B cell (primary cell): ENCODE results near the gene ARHGEF4. TPM values are rescaled to one million over a fixed set of nuclear protein-coding genes. Genes with fewer than 3 reads are reported as not detected.

ENCODE experiments used
- ATAC-seq: fragments of 200-7000 bp; cut with Tn5 transposase; one replicate; pipeline ENCODE4 v1.10.0; 2021; ENCODE audit warnings: low read depth, mild to moderate bottlenecking, moderate number of reproducible peaks, moderate library complexity
- CTCF ChIA-PET: fragments of 350-600 bp; sonication (Branson Sonifier 250); formaldehyde crosslinking; loops from one replicate; lab custom pipeline; 2021; ENCODE audit warnings: antibody characterized with exemption, inconsistent platforms; lab: Charles Lee
- POLR2A ChIA-PET: fragments of 350-600 bp; sonication (Branson Sonifier 250); formaldehyde crosslinking; loops from one replicate; lab custom pipeline; 2021; ENCODE audit warnings: antibody characterized with exemption; lab: Charles Lee
- DNase-seq: peaks from one replicate; pipeline ENCODE4 v3.0.0; 2013
- H2AFZ ChIP-seq: 2 replicates; pipeline ENCODE4 v1.6.1; 2012; ENCODE audit warnings: mild to moderate bottlenecking, low read depth, low read length; ENCODE audit not compliant: insufficient read depth, poor library complexity, severe bottlenecking
- H3K27ac ChIP-seq, 2 donors: 1 replicate in 1 of 2; 2 replicates in 1 of 2; pipeline ENCODE4 v1.5.1; 2012 to 2013; ENCODE audit warnings: low read length in 2 of 2, mild to moderate bottlenecking in 2 of 2, moderate library complexity in 1 of 2
- H3K27me3 ChIP-seq, 4 experiments: fragments of 200-600 bp in 1 of 4; sonication (generic) in 1 of 4; replicated peaks in 1 of 4; 1 replicate in 2 of 4; 2 replicates in 2 of 4; pipeline versions ENCODE4 v1.6.1 to v1.7.0; 2013 to 2016; ENCODE audit warnings: low read length in 3 of 4, mild to moderate bottlenecking in 2 of 4, mixed read lengths in 1 of 4, moderate library complexity in 1 of 4; ENCODE audit not compliant: insufficient read depth in 4 of 4, control insufficient read depth in 3 of 4; ENCODE audit errors: control extremely low read depth in 1 of 4
- H3K36me3 ChIP-seq, 2 experiments: replicated peaks in 1 of 2; 1 replicate in 1 of 2; 2 replicates in 1 of 2; pipeline versions ENCODE4 v1.6.1 to v1.7.1; 2013; ENCODE audit warnings: low read length in 1 of 2; ENCODE audit not compliant: insufficient read depth in 2 of 2, control insufficient read depth in 1 of 2; ENCODE audit errors: control extremely low read depth in 1 of 2, extremely low read depth in 1 of 2
- H3K4me1 ChIP-seq, 2 donors: fragments of 200-600 bp in 1 of 2; sonication (generic) in 1 of 2; 1 replicate in 1 of 2; 2 replicates in 1 of 2; pipeline versions ENCODE4 v1.5.1 to v1.6.1; 2013 to 2017; ENCODE audit warnings: low read length in 2 of 2; ENCODE audit not compliant: control insufficient read depth in 2 of 2, insufficient read depth in 2 of 2
- H3K4me2 ChIP-seq: replicated peaks from 2 replicates; pipeline ENCODE3; 2012; ENCODE audit warnings: mild to moderate bottlenecking, low read depth, low read length; ENCODE audit not compliant: poor library complexity, severe bottlenecking
- H3K4me3 ChIP-seq, 5 experiments: fragments of 200-600 bp in 1 of 5; sonication (generic) in 1 of 5; 1 replicate in 3 of 5; 2 replicates in 2 of 5; pipeline versions ENCODE4 v1.5.1 to v1.7.0; 2011 to 2016; ENCODE audit warnings: low read length in 4 of 5, mild to moderate bottlenecking in 4 of 5, low read depth in 2 of 5, control low read depth in 1 of 5, moderate library complexity in 1 of 5; ENCODE audit not compliant: insufficient read depth in 1 of 5; ENCODE audit errors: control extremely low read depth in 1 of 5, extremely low read depth in 1 of 5
- H3K79me2 ChIP-seq: fragments of 200-600 bp; sonication (generic); one replicate; pipeline ENCODE4 v1.6.0; 2016; ENCODE audit warnings: low read length; ENCODE audit not compliant: control insufficient read depth, insufficient read depth
- H3K9ac ChIP-seq: fragments of 200-600 bp; sonication (generic); 2 replicates; pipeline ENCODE4 v1.6.1; 2017; ENCODE audit warnings: mild to moderate bottlenecking, low read length, moderate library complexity
- H3K9me3 ChIP-seq, 3 donors: one replicate each; pipeline versions ENCODE4 v1.6.1 to v1.7.1; 2013; ENCODE audit warnings: low read length in 2 of 3; ENCODE audit not compliant: control insufficient read depth in 2 of 3, insufficient read depth in 1 of 3; ENCODE audit errors: control extremely low read depth in 1 of 3
- H4K20me1 ChIP-seq: 2 replicates; pipeline ENCODE4 v1.6.0; 2012; ENCODE audit warnings: mild to moderate bottlenecking, low read length; ENCODE audit not compliant: insufficient read depth, control insufficient read depth, poor library complexity, severe bottlenecking
- H3K27ac Mint-ChIP-seq: one replicate; pipeline ENCODE4 v1.8.0; 2021; ENCODE audit warnings: mixed read lengths
- H3K27me3 Mint-ChIP-seq: one replicate; pipeline ENCODE4 v1.8.0; 2021; ENCODE audit warnings: mixed read lengths
- H3K4me1 Mint-ChIP-seq: one replicate; pipeline ENCODE4 v1.8.0; 2021; ENCODE audit warnings: mixed read lengths
- H3K4me3 Mint-ChIP-seq: one replicate; pipeline ENCODE4 v1.8.0; 2021; ENCODE audit warnings: mixed read lengths
- H3K9me3 Mint-ChIP-seq: one replicate; pipeline ENCODE4 v1.8.0; 2022; ENCODE audit warnings: mixed read lengths; ENCODE audit not compliant: insufficient read depth
- EZH2 ChIP-seq: IDR thresholded peaks from 2 replicates; pipeline ENCODE4 v1.6.1; 2012; ENCODE audit warnings: borderline replicate concordance, low read depth, mild to moderate bottlenecking, moderate library complexity, low read length; ENCODE audit not compliant: insufficient read depth, poor library complexity, severe bottlenecking
- WGBS: methylation state at CpG from one replicate; pipeline ENCODE4 v1.1.5; 2013; ENCODE audit warnings: missing lambda C conversion rate; ENCODE audit not compliant: insufficient coverage; 5-methylcytosine and 5-hydroxymethylcytosine counted together
- intact Hi-C: fragments of 100-400 bp; cut with micrococcal nuclease; formaldehyde crosslinking; loops from one replicate; pipeline ENCODE4 v1.10.0; 2022
- polyA plus RNA-seq: library from polyadenylated mRNA; depleted of rRNA; stranded (reverse); fragments of >200 nt; gene quantifications from 2 replicates; pipeline ENCODE4 v1.2.3, GENCODE V29; 2012
- total RNA-seq, 2 donors: library from RNA; stranded (reverse); fragments of 120-200 nt in 1 of 2; gene quantifications; 1 replicate in 1 of 2; 2 replicates in 1 of 2; pipeline versions ENCODE4 v1.2.3 to v1.2.4, GENCODE V29; 2013 to 2022
- TF ChIP-seq, protein P1 (sequence below): fragments of 200-600 bp; IDR thresholded peaks from one replicate; pipeline ENCODE4 v1.8.0; 2022; ENCODE audit warnings: antibody characterized with exemption, mild to moderate bottlenecking

Gene ARHGEF4
- total and polyA plus RNA-seq, 2 donors (not counting 1 experiment from before 2014, with no cell fraction given): 2.1 TPM; not detected in 1

DNA sequence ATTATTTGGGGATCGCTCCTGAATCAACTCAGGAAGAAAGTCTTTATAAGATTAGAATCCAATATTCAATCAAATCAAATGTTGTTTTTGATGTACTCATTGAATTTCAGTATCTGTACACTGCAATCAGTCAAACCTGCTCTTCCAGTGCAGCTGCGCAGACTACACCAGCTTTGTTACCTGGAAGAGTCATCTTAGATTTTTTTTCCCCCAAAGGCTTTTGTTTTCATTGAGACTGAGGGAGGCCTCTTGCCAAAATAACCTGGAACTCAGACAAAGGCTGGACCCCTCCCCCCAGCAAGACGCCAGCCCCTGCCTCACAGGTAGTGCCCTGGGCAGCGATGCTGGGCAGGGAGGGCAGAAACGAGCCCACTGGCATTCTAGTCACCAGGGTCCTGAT, 74.8 kb downstream of the ARHGEF4 start:
- no peak overlapping the region for H3K9ac ChIP-seq
- ATAC-seq (no peak), DNase-seq (no peak)
- ChIA-PET POLR2A (no interaction called here), CTCF (no interaction called here)
- WGBS: 86% methylated on average over 3 of the region's 5 CpGs
- H3K9me3 ChIP-seq: no peaks in the 10 kb centered on the region
- Mint-ChIP-seq H3K27ac (no peak overlapping the region), H3K27me3 (peaks cover 33% of the 10 kb centered on the region), H3K4me1 (no peaks in the 10 kb centered on the region), H3K4me3 (no peak overlapping the region), H3K9me3 (peaks cover 2% of the 10 kb centered on the region)
- intact Hi-C loops: no loop called here
- H3K4me3 ChIP-seq: no peak overlapping the region
- H3K36me3 ChIP-seq: no peaks in the 10 kb centered on the region
- peaks cover 0 to 8% (median 0%) of the 10 kb centered on the region in 4 experiments for H3K27me3 ChIP-seq
- H3K4me1 ChIP-seq: no peaks in the 10 kb centered on the region
- H2AFZ ChIP-seq: no peak overlapping the region
- H4K20me1 ChIP-seq: no peaks in the 10 kb centered on the region
- H3K4me2 ChIP-seq: no peak overlapping the region
- no peak for TF ChIP-seq EZH2
- TF ChIP-seq, protein P1, sequence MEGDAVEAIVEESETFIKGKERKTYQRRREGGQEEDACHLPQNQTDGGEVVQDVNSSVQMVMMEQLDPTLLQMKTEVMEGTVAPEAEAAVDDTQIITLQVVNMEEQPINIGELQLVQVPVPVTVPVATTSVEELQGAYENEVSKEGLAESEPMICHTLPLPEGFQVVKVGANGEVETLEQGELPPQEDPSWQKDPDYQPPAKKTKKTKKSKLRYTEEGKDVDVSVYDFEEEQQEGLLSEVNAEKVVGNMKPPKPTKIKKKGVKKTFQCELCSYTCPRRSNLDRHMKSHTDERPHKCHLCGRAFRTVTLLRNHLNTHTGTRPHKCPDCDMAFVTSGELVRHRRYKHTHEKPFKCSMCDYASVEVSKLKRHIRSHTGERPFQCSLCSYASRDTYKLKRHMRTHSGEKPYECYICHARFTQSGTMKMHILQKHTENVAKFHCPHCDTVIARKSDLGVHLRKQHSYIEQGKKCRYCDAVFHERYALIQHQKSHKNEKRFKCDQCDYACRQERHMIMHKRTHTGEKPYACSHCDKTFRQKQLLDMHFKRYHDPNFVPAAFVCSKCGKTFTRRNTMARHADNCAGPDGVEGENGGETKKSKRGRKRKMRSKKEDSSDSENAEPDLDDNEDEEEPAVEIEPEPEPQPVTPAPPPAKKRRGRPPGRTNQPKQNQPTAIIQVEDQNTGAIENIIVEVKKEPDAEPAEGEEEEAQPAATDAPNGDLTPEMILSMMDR: no peak
- H3K79me2 ChIP-seq: no peaks in the 10 kb centered on the region
- H3K27ac ChIP-seq: no peak overlapping the region

DNA sequence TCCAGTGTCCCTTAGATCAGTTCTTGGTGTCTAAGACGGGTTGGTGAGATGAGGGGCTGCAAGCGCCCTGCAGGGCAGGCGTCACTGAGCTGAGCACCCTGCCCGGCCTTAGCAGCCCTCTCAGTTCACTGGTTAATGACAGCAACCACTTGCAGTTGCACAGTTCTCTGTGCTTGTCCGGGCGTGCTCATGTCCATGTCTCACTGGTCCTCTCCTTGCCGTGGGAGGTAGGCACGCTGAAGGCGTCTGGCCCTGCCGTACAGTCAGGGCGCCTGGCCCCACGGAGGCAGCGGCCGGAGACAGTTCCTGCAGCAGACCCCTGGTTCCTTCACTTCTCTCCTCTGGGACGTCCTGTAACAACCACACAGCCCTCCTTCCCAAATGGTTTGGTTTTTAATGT, 75.3 kb downstream of the ARHGEF4 start:
- H3K36me3 ChIP-seq: no peaks in the 10 kb centered on the region
- no peak overlapping the region for H3K4me3 Mint-ChIP-seq
- TF ChIP-seq, protein P1: no peak
- no peak for TF ChIP-seq EZH2
- ATAC-seq (no peak), DNase-seq (no peak)
- CTCF ChIA-PET: no interaction called here
- intact Hi-C loops: no loop called here
- H3K4me2 ChIP-seq: no peak overlapping the region
- H3K27ac Mint-ChIP-seq: no peak overlapping the region
- no peak overlapping the region for H3K9ac ChIP-seq
- H3K9me3 Mint-ChIP-seq: no peaks in the 10 kb centered on the region
- H3K9me3 ChIP-seq: no peaks in the 10 kb centered on the region
- no peaks in the 10 kb centered on the region for H3K4me1 ChIP-seq
- no peaks in the 10 kb centered on the region for H4K20me1 ChIP-seq
- WGBS: 88% methylated on average over 15 of the region's 15 CpGs
- no peaks in the 10 kb centered on the region for H3K4me1 Mint-ChIP-seq
- H3K4me3 ChIP-seq: no peak overlapping the region
- H3K27ac ChIP-seq: no peak overlapping the region
- POLR2A ChIA-PET: no interaction called here
- peaks cover 33% of the 10 kb centered on the region for H3K27me3 Mint-ChIP-seq
- H3K79me2 ChIP-seq: no peaks in the 10 kb centered on the region
- H2AFZ ChIP-seq: no peak overlapping the region
- peaks cover 0 to 8% (median 0%) of the 10 kb centered on the region in 4 experiments for H3K27me3 ChIP-seq
